Lung (tissue), 12 donors: ENCODE results near the gene CHD6. TPM values are rescaled to one million over a fixed set of nuclear protein-coding genes. Genes with fewer than 3 reads are reported as not detected.

Experiments
- ATAC-seq: fragments of 200-7000 bp; cut with Tn5 transposase; one replicate; pipeline ENCODE4 v1.9.1; 2020; ENCODE audit warnings: moderate number of reproducible peaks; ENCODE audit not compliant: insufficient read depth, low FRiP score
- DNase-seq, 3 donors: peaks; one replicate each; pipeline ENCODE4 v3.0.0-alpha.2; 2013 to 2017
- H3K27ac ChIP-seq, 2 donors: one replicate each; pipeline ENCODE4 v1.5.1; 2013; ENCODE audit warnings: mild to moderate bottlenecking in 2 of 2, moderate library complexity in 2 of 2, control low read depth in 1 of 2, inconsistent platforms in 1 of 2, low read depth in 1 of 2, low read length in 1 of 2
- H3K27me3 ChIP-seq, 3 donors: one replicate each; pipeline ENCODE4 v1.5.1; 2013; ENCODE audit warnings: low read length in 2 of 3; ENCODE audit not compliant: control insufficient read depth in 3 of 3, insufficient read depth in 3 of 3
- H3K36me3 ChIP-seq, 4 donors: one replicate each; pipeline ENCODE4 v1.5.1; 2013; ENCODE audit warnings: low read length in 4 of 4, mild to moderate bottlenecking in 1 of 4, moderate library complexity in 1 of 4; ENCODE audit not compliant: control insufficient read depth in 4 of 4, insufficient read depth in 4 of 4
- H3K4me1 ChIP-seq, 5 donors: one replicate each; pipeline ENCODE4 v1.5.1; 2013; ENCODE audit warnings: low read length in 5 of 5, mild to moderate bottlenecking in 2 of 5, moderate library complexity in 1 of 5; ENCODE audit not compliant: control insufficient read depth in 5 of 5, insufficient read depth in 5 of 5
- H3K4me3 ChIP-seq: one replicate; pipeline ENCODE4 v1.5.1; 2013; ENCODE audit warnings: mild to moderate bottlenecking, control low read depth, moderate library complexity
- H3K9ac ChIP-seq, 2 donors: one replicate each; pipeline ENCODE4 v1.5.1; 2013; ENCODE audit warnings: low read length in 2 of 2, control low read depth in 1 of 2; ENCODE audit not compliant: insufficient read depth in 1 of 2
- H3K9me3 ChIP-seq, 4 donors: one replicate each; pipeline ENCODE4 v1.5.1; 2013; ENCODE audit warnings: low read length in 3 of 4, mild to moderate bottlenecking in 1 of 4, moderate library complexity in 1 of 4; ENCODE audit not compliant: control insufficient read depth in 4 of 4, insufficient read depth in 3 of 4
- WGBS, 2 donors: extraction: QIAGEN DNeasy Blood & Tissue Kit; methylation state at CpG; one replicate each; pipeline ENCODE4 v1.1.7; 2013; 5-methylcytosine and 5-hydroxymethylcytosine counted together
- polyA plus RNA-seq, 2 donors: library from polyadenylated mRNA; stranded (reverse); fragments of 200-250 nt; gene quantifications; one replicate each; pipeline ENCODE4 v1.2.1, GENCODE V29; 2013
- total RNA-seq, 2 donors: library from RNA; depleted of rRNA in 1 of 2; stranded (reverse); fragments of >200 nt in 1 of 2; gene quantifications; one replicate each; pipeline ENCODE4 v1.2.1, GENCODE V29; 2014 to 2021
- TF ChIP-seq, protein P1 (sequence below): IDR thresholded peaks from 2 replicates; pipeline ENCODE4 v1.5.1; 2012; ENCODE audit warnings: mild to moderate bottlenecking; ENCODE audit errors: control extremely low read depth, extremely low read depth
- donor health status: control.
- donor health status: control.
- donor health status: Bipolar disorder and iron deficiency.
- donor health status: healthy.
- donor health status: DM: yes; HTN: yes; CAD: no.

Gene CHD6
- total and polyA plus RNA-seq, 4 donors, result 5.0 to 95.3 (median 21.0) TPM

DNA sequence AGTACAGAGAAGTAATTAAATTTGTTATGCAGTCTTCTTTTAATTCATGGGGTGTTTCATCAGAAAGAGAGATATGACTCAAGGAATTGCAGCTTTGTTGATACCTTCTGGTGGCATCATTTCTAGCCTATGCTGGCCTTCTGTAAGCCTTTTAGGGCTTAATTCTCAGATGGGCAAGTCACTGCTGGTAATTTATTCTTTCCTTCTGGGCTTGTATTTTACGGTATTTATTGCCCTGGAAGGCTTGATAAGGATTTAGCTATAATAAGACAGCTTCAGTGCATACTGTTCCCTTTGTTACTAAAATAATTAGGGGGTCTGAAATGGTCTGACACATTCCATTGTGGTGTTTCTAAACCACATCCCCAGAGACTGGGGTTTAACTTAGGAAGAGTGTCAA lies 193.6 kb downstream of the CHD6 start:
- H3K27me3 ChIP-seq, result no peaks in the 10 kb centered on the region
- no peak overlapping the region for H3K9ac ChIP-seq
- no peak for DNase-seq
- no peak overlapping the region for H3K4me3 ChIP-seq
- H3K36me3 ChIP-seq, result peaks cover 28 to 63% (median 39%) of the 10 kb centered on the region in 4 donors
- H3K27ac ChIP-seq, result no peak overlapping the region
- H3K9me3 ChIP-seq, result peaks cover 0 to 2% (median 0%) of the 10 kb centered on the region in 4 donors
- WGBS, 2 donors, result 89 to 100% methylated on average over 1 of the region's 1 CpG
- H3K4me1 ChIP-seq, result no peaks in the 10 kb centered on the region
- TF ChIP-seq, protein P1, sequence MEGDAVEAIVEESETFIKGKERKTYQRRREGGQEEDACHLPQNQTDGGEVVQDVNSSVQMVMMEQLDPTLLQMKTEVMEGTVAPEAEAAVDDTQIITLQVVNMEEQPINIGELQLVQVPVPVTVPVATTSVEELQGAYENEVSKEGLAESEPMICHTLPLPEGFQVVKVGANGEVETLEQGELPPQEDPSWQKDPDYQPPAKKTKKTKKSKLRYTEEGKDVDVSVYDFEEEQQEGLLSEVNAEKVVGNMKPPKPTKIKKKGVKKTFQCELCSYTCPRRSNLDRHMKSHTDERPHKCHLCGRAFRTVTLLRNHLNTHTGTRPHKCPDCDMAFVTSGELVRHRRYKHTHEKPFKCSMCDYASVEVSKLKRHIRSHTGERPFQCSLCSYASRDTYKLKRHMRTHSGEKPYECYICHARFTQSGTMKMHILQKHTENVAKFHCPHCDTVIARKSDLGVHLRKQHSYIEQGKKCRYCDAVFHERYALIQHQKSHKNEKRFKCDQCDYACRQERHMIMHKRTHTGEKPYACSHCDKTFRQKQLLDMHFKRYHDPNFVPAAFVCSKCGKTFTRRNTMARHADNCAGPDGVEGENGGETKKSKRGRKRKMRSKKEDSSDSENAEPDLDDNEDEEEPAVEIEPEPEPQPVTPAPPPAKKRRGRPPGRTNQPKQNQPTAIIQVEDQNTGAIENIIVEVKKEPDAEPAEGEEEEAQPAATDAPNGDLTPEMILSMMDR, result no peak
- ATAC-seq, result no peak

DNA sequence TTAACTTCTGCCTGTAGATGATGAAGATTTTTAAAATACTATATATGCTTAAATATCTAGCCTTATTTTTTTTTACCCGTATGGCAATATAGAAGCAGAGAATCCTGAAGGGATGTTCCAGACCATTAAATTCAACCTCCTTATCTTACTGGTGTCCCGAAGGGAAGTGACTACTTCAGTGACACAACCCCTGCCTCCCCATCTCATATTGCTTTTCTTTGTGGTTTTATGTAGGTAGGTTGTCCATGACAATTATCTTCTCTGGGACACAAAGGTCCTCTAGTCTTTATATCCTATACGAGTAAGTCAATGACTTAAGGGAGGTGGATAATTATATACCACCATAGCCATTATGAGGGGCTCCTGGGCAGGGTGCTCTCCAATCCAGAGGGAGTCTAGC lies 194.2 kb downstream of the CHD6 start:
- TF ChIP-seq, protein P1, result no peak
- peaks cover 0 to 2% (median 0%) of the 10 kb centered on the region in 4 donors for H3K9me3 ChIP-seq
- H3K36me3 ChIP-seq, result peaks cover 28 to 61% (median 39%) of the 10 kb centered on the region in 4 donors
- no peaks in the 10 kb centered on the region for H3K4me1 ChIP-seq
- no peak overlapping the region for H3K9ac ChIP-seq
- DNase-seq (no peak), ATAC-seq (no peak)
- H3K4me3 ChIP-seq, result no peak overlapping the region
- H3K27me3 ChIP-seq, result no peaks in the 10 kb centered on the region
- no peak overlapping the region for H3K27ac ChIP-seq
- 80 to 98% methylated on average over 3 of the region's 3 CpGs for WGBS, 2 donors

GRCh38 chr20:41422953-41423352 lies 195.2 kb downstream of the CHD6 start:
- peak in 2 of 3 donors; percentile 9 to 58 for DNase-seq
- Histone ChIP-seq H3K36me3 (peaks cover 32 to 53% (median 36%) of the 10 kb centered on the region in 4 donors), H3K9me3 (peaks cover 0 to 2% (median 0%) of the 10 kb centered on the region in 4 donors), H3K27me3 (no peaks in the 10 kb centered on the region), H3K4me1 (no peaks in the 10 kb centered on the region), H3K9ac (no peak overlapping the region), H3K27ac (no peak overlapping the region), H3K4me3 (no peak overlapping the region)
- TF ChIP-seq, protein P1, result no peak
- ATAC-seq, result no peak
- WGBS, 2 donors, result 47 to 66% methylated on average over 2 of the region's 2 CpGs

DNA sequence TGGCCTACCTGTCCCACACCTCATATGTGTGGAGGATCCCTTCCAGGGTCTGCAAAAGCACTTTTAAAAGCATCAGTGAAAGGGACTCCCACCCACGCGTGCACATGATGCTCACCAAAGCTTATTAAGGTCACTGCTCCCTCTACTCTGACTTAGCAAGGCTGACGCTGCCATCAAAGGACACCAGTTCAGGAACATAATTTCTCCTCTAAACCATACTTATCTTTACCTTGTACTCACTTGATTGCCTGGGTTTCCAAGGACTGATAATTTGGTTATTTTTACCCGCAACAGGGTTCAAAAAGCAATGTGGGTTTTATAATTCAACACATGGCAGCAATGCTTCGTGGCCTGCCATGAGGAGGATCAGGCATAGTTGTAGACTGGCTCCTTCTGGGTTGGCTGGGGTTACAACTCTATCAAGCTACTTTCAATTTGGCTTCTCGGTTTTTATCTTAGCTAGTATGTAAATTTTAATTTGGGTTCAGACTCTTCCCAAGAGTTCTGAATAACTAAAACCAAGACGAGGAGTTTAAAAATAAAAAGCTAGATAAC lies 199.4 kb downstream of the CHD6 start:
- no peaks in the 10 kb centered on the region for H3K9me3 ChIP-seq
- H3K27me3 ChIP-seq, result no peaks in the 10 kb centered on the region
- ATAC-seq (no peak), DNase-seq (no peak)
- no peaks in the 10 kb centered on the region for H3K4me1 ChIP-seq
- TF ChIP-seq, protein P1, result no peak
- WGBS, 2 donors, result 98% methylated on average over 7 of the region's 7 CpGs
- no peak overlapping the region for H3K9ac ChIP-seq
- H3K4me3 ChIP-seq, result no peak overlapping the region
- H3K36me3 ChIP-seq, result peaks cover 32 to 71% (median 50%) of the 10 kb centered on the region in 4 donors
- no peak overlapping the region for H3K27ac ChIP-seq
